ENCODE results near the gene AUTS2.

The AUTS2 gene

GRCh38 chr7:69910150-69910549 is 311.9 kb downstream of the AUTS2 start:
- DNase-seq, result no peak

GRCh38 chr7:69911337-69911736 is 313.1 kb downstream of the AUTS2 start:
- no peak for DNase-seq

GRCh38 chr7:69912141-69912540 is 313.9 kb downstream of the AUTS2 start:
- no peak for DNase-seq

GRCh38 chr7:69912846-69913245 is 314.6 kb downstream of the AUTS2 start:
- DNase-seq, result no peak

- no peak for DNase-seq
Observed at GRCh38 chr7:69919426-69920111, 321.3 kb downstream of the AUTS2 start.

- DNase-seq, result no peak
Observed at GRCh38 chr7:69920797-69921196, 322.5 kb downstream of the AUTS2 start.

- DNase-seq, result no peak
Observed at GRCh38 chr7:69922026-69922803, 323.9 kb downstream of the AUTS2 start.

- no peak for DNase-seq
Observed at GRCh38 chr7:69927461-69927860, 329.2 kb downstream of the AUTS2 start.

GRCh38 chr7:69928621-69929020 is 330.3 kb downstream of the AUTS2 start:
- no peak for DNase-seq

GRCh38 chr7:69929622-69930021 is 331.3 kb downstream of the AUTS2 start:
- no peak for DNase-seq

GRCh38 chr7:69932034-69932628 is 333.9 kb downstream of the AUTS2 start:
- no peak for DNase-seq

- DNase-seq, result no peak
Observed at GRCh38 chr7:69934144-69934903, 336.0 kb downstream of the AUTS2 start.

GRCh38 chr7:69935107-69935506 is 336.8 kb downstream of the AUTS2 start:
- DNase-seq, result no peak

- no peak for DNase-seq
Observed at GRCh38 chr7:69937097-69937496, 338.8 kb downstream of the AUTS2 start.

GRCh38 chr7:69939317-69939716 is 341.0 kb downstream of the AUTS2 start:
- no peak for DNase-seq

- no peak for DNase-seq
Observed at GRCh38 chr7:69941077-69941651, 342.9 kb downstream of the AUTS2 start.

- DNase-seq, result no peak
Observed at GRCh38 chr7:69942573-69942972, 344.3 kb downstream of the AUTS2 start.

- DNase-seq, result no peak
Observed at GRCh38 chr7:69946901-69947300, 348.6 kb downstream of the AUTS2 start.

- no peak for DNase-seq
Observed at GRCh38 chr7:69947998-69948397, 349.7 kb downstream of the AUTS2 start.

- DNase-seq, result no peak
Observed at GRCh38 chr7:69949122-69949521, 350.8 kb downstream of the AUTS2 start.

- DNase-seq, result no peak
Observed at GRCh38 chr7:69951458-69951857, 353.2 kb downstream of the AUTS2 start.

GRCh38 chr7:69953136-69954067 is 355.1 kb downstream of the AUTS2 start:
- DNase-seq, result no peak

Data from effector CD4-positive, alpha-beta T cell (primary cell).